Stimulated activated CD8-positive, alpha-beta memory T cell treated with anti-CD3 and anti-CD28 coated beads, Interleukin-15, amount 100 ng/mL, for 4 hours (primary cell): ENCODE data around the gene LRP1B.

ENCODE experiments used
- DNase-seq, 2 donors: peaks; one replicate each; pipeline ENCODE4 v3.0.0-alpha.2; 2020; ENCODE audit warnings: low read depth in 2 of 2

The LRP1B gene

GRCh38 chr2:140916410-140916809 is 1214.4 kb downstream of the LRP1B start:
- DNase-seq = no peak

- no peak for DNase-seq
Observed at GRCh38 chr2:140910683-140911082, 1220.1 kb downstream of the LRP1B start.

GRCh38 chr2:140905083-140905781 is 1225.6 kb downstream of the LRP1B start:
- DNase-seq = no peak

GRCh38 chr2:140895378-140895777 is 1235.4 kb downstream of the LRP1B start:
- DNase-seq = no peak

- DNase-seq = no peak
Observed at GRCh38 chr2:140893685-140894084, 1237.1 kb downstream of the LRP1B start.

- DNase-seq = no peak
Observed at GRCh38 chr2:140892911-140893637, 1237.7 kb downstream of the LRP1B start.

- no peak for DNase-seq
Observed at GRCh38 chr2:140892436-140892835, 1238.4 kb downstream of the LRP1B start.

- DNase-seq = no peak
Observed at GRCh38 chr2:140891614-140892212, 1239.1 kb downstream of the LRP1B start.

- no peak for DNase-seq
Observed at GRCh38 chr2:140882671-140883620, 1247.9 kb downstream of the LRP1B start.

- DNase-seq = no peak
Observed at GRCh38 chr2:140880573-140880972, 1250.2 kb downstream of the LRP1B start.

GRCh38 chr2:140876015-140876414 is 1254.8 kb downstream of the LRP1B start:
- DNase-seq = no peak

- no peak for DNase-seq
Observed at GRCh38 chr2:140873915-140874531, 1256.8 kb downstream of the LRP1B start.

GRCh38 chr2:140869925-140870324 is 1260.9 kb downstream of the LRP1B start:
- no peak for DNase-seq

- no peak for DNase-seq
Observed at GRCh38 chr2:140869107-140869506, 1261.7 kb downstream of the LRP1B start.

- no peak for DNase-seq
Observed at GRCh38 chr2:140865837-140866236, 1265.0 kb downstream of the LRP1B start.

GRCh38 chr2:140863713-140864112 is 1267.1 kb downstream of the LRP1B start:
- no peak for DNase-seq

GRCh38 chr2:140862181-140862580 is 1268.6 kb downstream of the LRP1B start:
- DNase-seq = no peak

- DNase-seq = no peak
Observed at GRCh38 chr2:140861666-140862065, 1269.2 kb downstream of the LRP1B start.

GRCh38 chr2:140855471-140855870 is 1275.3 kb downstream of the LRP1B start:
- no peak for DNase-seq

- no peak for DNase-seq
Observed at GRCh38 chr2:140851258-140851981, 1279.4 kb downstream of the LRP1B start.

GRCh38 chr2:140843186-140843585 is 1287.6 kb downstream of the LRP1B start:
- DNase-seq = no peak
